Activated CD4-positive, alpha-beta T cell treated with anti-CD3 and anti-CD28 coated beads, Interleukin-2, amount 10 ng/mL, durations not matched to agents 7 days and 5 days (primary cell): ENCODE results near the gene LDLRAD4. TPM values are rescaled to one million over a fixed set of nuclear protein-coding genes. Genes with fewer than 3 reads are reported as not detected.
"Not testable (repeated sequence)": the region's sequence is repeated elsewhere in the genome, so short reads cannot be mapped to it uniquely, and the experiment has no call there.

Source experiments
- CTCF ChIA-PET: fragments of 350-600 bp; sonication (Branson Sonifier 250); formaldehyde crosslinking; loops from one replicate; lab custom pipeline; 2021; ENCODE audit warnings: antibody characterized with exemption; lab: Charles Lee
- POLR2A ChIA-PET: fragments of 350-600 bp; sonication (Branson Sonifier 250); formaldehyde crosslinking; loops from one replicate; lab custom pipeline; 2021; ENCODE audit warnings: antibody characterized with exemption; lab: Charles Lee
- DNase-seq: peaks from one replicate; pipeline ENCODE4 v3.0.0-alpha.2; 2020
- H3K27ac Mint-ChIP-seq: one replicate; pipeline ENCODE4 v1.8.0; 2021; ENCODE audit warnings: mild to moderate bottlenecking, moderate library complexity, mixed read lengths
- H3K27me3 Mint-ChIP-seq: one replicate; pipeline ENCODE4 v1.8.0; 2021; ENCODE audit warnings: mixed read lengths
- H3K36me3 Mint-ChIP-seq: one replicate; pipeline ENCODE4 v1.8.0; 2021; ENCODE audit warnings: low read depth, mixed read lengths
- H3K4me1 Mint-ChIP-seq: one replicate; pipeline ENCODE4 v1.8.0; 2021; ENCODE audit warnings: mixed read lengths
- H3K4me3 Mint-ChIP-seq: one replicate; pipeline ENCODE4 v1.8.0; 2021; ENCODE audit warnings: mild to moderate bottlenecking, moderate library complexity, mixed read lengths
- H3K9me3 Mint-ChIP-seq: one replicate; pipeline ENCODE4 v1.8.0; 2021; ENCODE audit warnings: mixed read lengths
- total RNA-seq, 2 experiments: library from RNA; stranded (reverse); gene quantifications; one replicate each; pipeline ENCODE4 v1.2.3, GENCODE V29; 2021

The LDLRAD4 gene
- total RNA-seq, 2 experiments from 2014 or later = 23.8 to 28.6 TPM

DNA sequence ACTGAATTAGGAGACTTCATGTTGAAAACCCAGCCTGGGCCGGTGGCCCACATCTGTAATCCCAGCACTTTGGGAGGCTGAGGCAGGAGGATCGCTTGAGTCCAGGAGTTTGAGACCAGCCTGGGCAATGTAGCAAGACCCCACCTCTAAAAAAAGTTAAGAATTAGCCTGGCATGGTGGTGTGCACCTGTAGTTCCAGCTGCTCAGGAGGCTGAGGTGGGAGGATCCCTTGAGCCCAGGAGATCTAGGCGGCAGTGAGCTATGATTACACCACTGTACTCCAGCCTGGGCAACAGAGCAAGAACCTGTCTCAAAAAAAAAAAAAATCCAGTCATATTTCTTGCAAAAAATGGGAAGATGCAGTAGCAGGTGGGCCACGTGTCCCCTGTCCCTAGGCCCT, 257.8 kb downstream of the LDLRAD4 start:
- POLR2A ChIA-PET, CTCF ChIA-PET, DNase-seq, H3K27ac Mint-ChIP-seq, H3K9me3 Mint-ChIP-seq, H3K4me3 Mint-ChIP-seq, H3K27me3 Mint-ChIP-seq: not testable (repeated sequence)
- Mint-ChIP-seq H3K36me3 (peaks cover 67% of the 10 kb centered on the region), H3K4me1 (peaks cover 44% of the 10 kb centered on the region)

DNA sequence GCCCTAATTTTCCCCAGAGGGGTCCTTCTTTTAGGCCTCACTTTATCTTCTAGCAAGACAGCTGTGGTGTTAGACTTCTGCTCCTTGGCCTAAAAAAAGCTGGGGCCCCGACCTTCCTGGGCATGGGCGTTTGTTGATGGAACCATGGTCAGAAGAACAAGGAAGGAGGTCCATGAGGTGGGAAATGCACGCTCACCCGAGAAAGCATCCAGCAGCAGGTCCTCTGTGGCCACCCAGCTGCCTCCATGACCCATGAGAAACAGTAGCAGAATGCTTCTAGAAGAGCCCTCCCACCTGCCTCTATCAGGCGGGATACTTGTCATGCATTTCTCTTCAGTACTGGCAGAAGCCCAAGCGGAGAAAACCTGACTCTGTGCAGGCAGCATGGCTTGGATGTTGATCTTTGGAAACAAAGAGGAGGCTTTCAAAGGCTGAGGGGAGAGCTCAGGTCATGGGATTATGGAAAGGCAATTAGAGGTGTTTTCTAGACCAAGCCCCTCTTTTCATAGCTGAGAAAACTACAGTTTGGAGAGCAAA, 258.7 kb downstream of the LDLRAD4 start:
- Mint-ChIP-seq H3K9me3 (peaks cover 2% of the 10 kb centered on the region), H3K36me3 (peaks cover 66% of the 10 kb centered on the region), H3K4me1 (peaks cover 44% of the 10 kb centered on the region), H3K27ac (no peak overlapping the region), H3K4me3 (no peak overlapping the region), H3K27me3 (no peaks in the 10 kb centered on the region)
- POLR2A ChIA-PET = no interaction called here
- no peak for DNase-seq
- CTCF ChIA-PET = interaction anchor here (1.4 kb wide), 1 partner anchor 37 kb away, joined by 3 read pairs; no protein-coding TSS in a partner anchor

- Mint-ChIP-seq H3K4me1 (peaks cover 41% of the 10 kb centered on the region), H3K27me3 (no peaks in the 10 kb centered on the region), H3K27ac (no peak overlapping the region), H3K9me3 (peaks cover 2% of the 10 kb centered on the region), H3K4me3 (no peak overlapping the region), H3K36me3 (peaks cover 46% of the 10 kb centered on the region)
- DNase-seq = no peak
- CTCF ChIA-PET = interaction anchor here (1.7 kb wide), 1 partner anchor 14 kb away, joined by 5 read pairs; no protein-coding TSS in a partner anchor
- POLR2A ChIA-PET = no interaction called here
Observed at GRCh38 chr18:13480571-13481255, 262.2 kb downstream of the LDLRAD4 start.

DNA sequence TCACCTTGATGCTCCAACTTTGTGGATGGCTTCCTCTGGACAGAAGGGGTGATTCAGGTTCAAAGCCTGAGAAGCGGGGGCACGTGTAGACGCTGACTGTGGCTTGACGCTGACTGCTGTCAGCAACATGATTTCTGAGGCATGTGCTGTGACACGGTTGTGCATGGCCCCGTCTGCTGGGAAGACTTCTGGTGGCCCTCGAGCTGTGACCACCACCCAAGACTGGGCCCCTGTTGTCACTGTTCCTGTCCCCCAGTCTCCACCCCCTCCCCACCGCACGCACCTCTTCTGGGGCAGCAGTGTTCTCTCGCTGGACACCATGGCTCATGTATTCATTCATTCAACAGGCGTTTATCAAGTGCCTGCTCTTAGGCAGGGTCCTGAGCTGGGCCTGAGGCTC, 262.8 kb downstream of the LDLRAD4 start:
- Mint-ChIP-seq H3K4me3 (no peak overlapping the region), H3K36me3 (peaks cover 43% of the 10 kb centered on the region), H3K27me3 (no peaks in the 10 kb centered on the region), H3K4me1 (peaks cover 41% of the 10 kb centered on the region), H3K9me3 (peaks cover 2% of the 10 kb centered on the region), H3K27ac (peak overlapping the region; percentile 3)
- ChIA-PET CTCF (interaction anchor here (1.7 kb wide), 1 partner anchor 15 kb away, joined by 5 read pairs; no protein-coding TSS in a partner anchor), POLR2A (no interaction called here)
- no peak for DNase-seq

GRCh38 chr18:13481820-13482617, 263.5 kb downstream of the LDLRAD4 start:
- POLR2A ChIA-PET = no interaction called here
- no peak for DNase-seq
- CTCF ChIA-PET = interaction anchor here (0.9 kb wide), 1 partner anchor 245 kb away, joined by 3 read pairs; no protein-coding TSS in a partner anchor
- Mint-ChIP-seq H3K27me3 (no peaks in the 10 kb centered on the region), H3K4me3 (no peak overlapping the region), H3K4me1 (peaks cover 43% of the 10 kb centered on the region), H3K36me3 (peaks cover 37% of the 10 kb centered on the region), H3K9me3 (peaks cover 2% of the 10 kb centered on the region), H3K27ac (peak overlapping the region; percentile 68)

DNA sequence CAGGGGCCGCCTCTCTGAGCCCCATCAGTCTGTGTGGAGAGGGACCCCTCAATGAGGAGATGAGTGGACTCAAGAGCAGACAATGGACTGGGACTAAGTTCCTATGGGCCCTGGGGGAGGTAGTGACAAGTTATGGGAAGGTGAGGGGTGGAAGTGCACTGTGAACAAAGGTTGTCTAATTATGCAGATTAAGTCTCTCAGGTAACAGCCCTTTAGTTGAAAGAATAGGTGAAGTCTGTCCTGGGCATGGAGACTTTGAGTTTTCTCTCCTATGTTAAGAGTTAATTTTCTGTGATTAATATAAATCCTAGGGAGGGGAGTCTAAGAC, 264.0 kb downstream of the LDLRAD4 start:
- Mint-ChIP-seq H3K9me3 (peaks cover 2% of the 10 kb centered on the region), H3K27ac (peak overlapping the region; percentile 68), H3K27me3 (no peaks in the 10 kb centered on the region), H3K36me3 (peaks cover 32% of the 10 kb centered on the region), H3K4me1 (peaks cover 45% of the 10 kb centered on the region), H3K4me3 (no peak overlapping the region)
- CTCF ChIA-PET = interaction anchor here (0.9 kb wide), 1 partner anchor 244 kb away, joined by 3 read pairs; no protein-coding TSS in a partner anchor
- POLR2A ChIA-PET = no interaction called here
- DNase-seq = no peak

GRCh38 chr18:13483316-13484270, 265.0 kb downstream of the LDLRAD4 start:
- peaks cover 23% of the 10 kb centered on the region for H3K36me3 Mint-ChIP-seq
- POLR2A ChIA-PET = no interaction called here
- no peaks in the 10 kb centered on the region for H3K27me3 Mint-ChIP-seq

DNA sequence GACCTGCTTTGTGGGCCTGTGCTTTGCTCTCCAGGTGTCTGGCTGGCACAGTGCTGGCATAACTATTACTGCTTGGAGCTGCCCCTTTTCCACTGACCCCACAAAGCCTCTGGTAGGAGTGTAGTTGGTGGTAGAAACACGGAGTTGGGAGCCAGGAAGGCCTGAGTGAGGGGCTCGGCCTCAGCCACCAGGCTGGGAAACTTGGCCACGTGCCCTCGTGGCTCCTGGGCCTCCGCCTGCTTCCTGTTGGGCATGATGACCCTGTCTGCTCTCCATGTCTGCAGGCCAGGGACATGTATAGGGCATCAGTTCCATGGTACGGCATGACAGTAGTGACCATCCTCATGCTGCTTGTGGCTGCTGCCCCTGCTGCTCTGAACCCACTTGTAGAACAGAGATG, 266.6 kb downstream of the LDLRAD4 start:
- peaks cover 18% of the 10 kb centered on the region for H3K36me3 Mint-ChIP-seq
- ChIA-PET CTCF (no interaction called here), POLR2A (no interaction called here)
- DNase-seq = no peak
- no peaks in the 10 kb centered on the region for H3K27me3 Mint-ChIP-seq
- no peaks in the 10 kb centered on the region for H3K9me3 Mint-ChIP-seq
- no peak overlapping the region for H3K4me3 Mint-ChIP-seq
- peaks cover 40% of the 10 kb centered on the region for H3K4me1 Mint-ChIP-seq
- H3K27ac Mint-ChIP-seq = peak overlapping the region; percentile 22

More at GRCh38 chr18:13483316-13484270, 265.0 kb downstream of the LDLRAD4 start:
- peak overlapping the region; percentile 70 for H3K27ac Mint-ChIP-seq
- CTCF ChIA-PET = interaction anchor here (0.9 to 1.3 kb wide), 2 partner anchors 20 to 243 kb away, joined by 3 to 4 read pairs; no protein-coding TSS in a partner anchor
- H3K4me1 Mint-ChIP-seq = peaks cover 47% of the 10 kb centered on the region
- H3K9me3 Mint-ChIP-seq = peaks cover 1% of the 10 kb centered on the region
- H3K4me3 Mint-ChIP-seq = no peak overlapping the region
- no peak for DNase-seq

DNA sequence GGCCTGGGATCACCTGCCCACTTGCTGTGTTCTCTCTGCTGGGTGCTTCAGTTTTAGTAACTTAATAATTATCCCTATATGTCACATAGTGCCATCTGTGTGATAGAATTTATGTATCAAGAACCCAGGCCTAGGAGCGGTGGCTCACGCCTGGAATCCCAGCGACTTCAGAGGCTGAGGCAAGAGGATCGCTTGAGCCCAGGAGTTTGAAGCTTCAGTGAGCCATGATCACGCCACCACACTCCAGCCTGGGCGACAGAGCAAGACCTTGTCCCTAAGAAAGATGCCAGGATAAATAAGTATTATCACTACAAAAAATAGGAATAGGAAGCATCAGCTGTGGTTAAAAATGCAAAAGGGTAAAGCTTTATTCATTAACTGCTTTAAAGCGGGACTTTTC, 267.0 kb downstream of the LDLRAD4 start:
- POLR2A ChIA-PET = no interaction called here
- peak overlapping the region; percentile 22 for H3K27ac Mint-ChIP-seq

DNA sequence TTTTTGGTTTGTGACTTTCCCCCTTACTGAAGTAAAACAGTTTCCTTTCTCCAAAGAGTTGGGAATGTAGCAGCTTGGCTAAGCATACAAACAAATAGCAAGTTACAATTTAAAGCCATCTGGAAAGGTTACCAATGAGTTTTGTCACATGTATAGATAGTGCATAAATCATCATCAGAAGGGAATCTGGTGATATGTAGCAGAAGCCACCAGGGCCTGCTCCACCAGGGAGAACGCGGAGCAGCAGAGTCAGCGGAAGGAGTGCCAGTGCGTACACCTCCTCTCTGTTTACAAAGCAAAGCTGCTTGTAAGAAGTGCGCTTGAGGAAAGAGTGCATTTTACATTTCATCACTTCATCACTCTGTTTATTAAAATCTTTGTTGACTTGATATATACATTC, 267.7 kb downstream of the LDLRAD4 start:
- ChIA-PET POLR2A (no interaction called here), CTCF (no interaction called here)
- no peak overlapping the region for H3K27ac Mint-ChIP-seq
- H3K4me3 Mint-ChIP-seq = no peak overlapping the region
- H3K4me1 Mint-ChIP-seq = peaks cover 29% of the 10 kb centered on the region
- H3K36me3 Mint-ChIP-seq = peaks cover 18% of the 10 kb centered on the region
- H3K9me3 Mint-ChIP-seq = no peaks in the 10 kb centered on the region
- no peaks in the 10 kb centered on the region for H3K27me3 Mint-ChIP-seq
- no peak for DNase-seq

More for the DNA sequence above, 267.0 kb downstream of the LDLRAD4 start:
- Mint-ChIP-seq H3K4me3 (no peak overlapping the region), H3K36me3 (peaks cover 15% of the 10 kb centered on the region), H3K27me3 (no peaks in the 10 kb centered on the region), H3K9me3 (no peaks in the 10 kb centered on the region), H3K4me1 (peaks cover 35% of the 10 kb centered on the region)
- no peak for DNase-seq
- CTCF ChIA-PET = no interaction called here

DNA sequence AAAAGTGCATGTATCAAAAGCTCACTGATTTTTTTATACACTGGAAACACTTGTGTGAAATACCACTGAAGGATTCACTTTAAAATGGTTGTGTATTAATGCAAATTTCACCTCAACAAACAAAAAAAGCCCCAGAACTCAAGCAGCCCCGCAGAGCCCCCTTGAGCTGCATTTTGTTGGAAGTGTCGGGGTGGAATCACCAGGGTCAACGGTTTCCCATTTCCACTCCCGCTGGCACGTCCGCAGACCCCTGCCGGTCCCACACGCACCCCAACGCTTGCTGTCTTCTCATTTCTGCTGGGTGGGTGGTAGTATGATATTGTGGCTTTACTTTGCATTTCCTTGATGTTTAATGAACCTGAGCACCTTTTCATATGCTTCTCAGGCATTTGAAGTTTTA, 268.1 kb downstream of the LDLRAD4 start:
- Mint-ChIP-seq H3K36me3 (peaks cover 20% of the 10 kb centered on the region), H3K4me1 (peaks cover 25% of the 10 kb centered on the region), H3K9me3 (no peaks in the 10 kb centered on the region), H3K27ac (no peak overlapping the region), H3K27me3 (no peaks in the 10 kb centered on the region), H3K4me3 (no peak overlapping the region)
- no peak for DNase-seq
- CTCF ChIA-PET = no interaction called here
- POLR2A ChIA-PET = no interaction called here

- H3K4me3 Mint-ChIP-seq = no peak overlapping the region
- H3K9me3 Mint-ChIP-seq = no peaks in the 10 kb centered on the region
- H3K27ac Mint-ChIP-seq = no peak overlapping the region
- H3K4me1 Mint-ChIP-seq = peaks cover 19% of the 10 kb centered on the region
- no peak for DNase-seq
- ChIA-PET POLR2A (no interaction called here), CTCF (no interaction called here)
- peaks cover 16% of the 10 kb centered on the region for H3K36me3 Mint-ChIP-seq
- no peaks in the 10 kb centered on the region for H3K27me3 Mint-ChIP-seq
Observed at GRCh38 chr18:13487237-13487636, 268.7 kb downstream of the LDLRAD4 start.
